Osteoblast (primary cell): Measurements from ENCODE around the gene KLK5. TPM values are rescaled to one million over a fixed set of nuclear protein-coding genes. Genes with fewer than 3 reads are reported as not detected.
A peak's percentile ranks its signal among the peaks of the same experiment; 100 is the strongest.

Experiments used
- DNase-seq: peaks from one replicate; pipeline ENCODE4 v3.0.0; 2011; ENCODE audit warnings: low spot score, mixed read lengths; ENCODE audit not compliant: insufficient read length; ENCODE audit errors: missing footprints
- H2AFZ ChIP-seq: 2 replicates; pipeline ENCODE4 v1.6.0; 2011; ENCODE audit warnings: mild to moderate bottlenecking, low read length
- H3K27ac ChIP-seq: 2 replicates; pipeline ENCODE4 v1.5.1; 2011; ENCODE audit warnings: mild to moderate bottlenecking, low read depth, low read length, moderate library complexity
- H3K27me3 ChIP-seq: 2 replicates; pipeline ENCODE4 v1.6.0; 2012; ENCODE audit warnings: mild to moderate bottlenecking, control low read depth, inconsistent platforms, low read length, moderate library complexity; ENCODE audit not compliant: insufficient read depth
- H3K36me3 ChIP-seq: 2 replicates; pipeline ENCODE4 v1.5.1; 2011; ENCODE audit warnings: mild to moderate bottlenecking, low read length, control low read depth, moderate library complexity; ENCODE audit not compliant: insufficient read depth
- H3K4me1 ChIP-seq: 2 replicates; pipeline ENCODE4 v1.5.1; 2011; ENCODE audit warnings: mild to moderate bottlenecking, low read length, control low read depth, moderate library complexity; ENCODE audit not compliant: insufficient read depth
- H3K4me2 ChIP-seq: 2 replicates; pipeline ENCODE4 v1.6.0; 2011; ENCODE audit warnings: mild to moderate bottlenecking, low read length; ENCODE audit not compliant: insufficient read depth
- H3K4me3 ChIP-seq: fragments of 200-600 bp; sonication (generic); 3 replicates; pipeline ENCODE4 v1.5.1; 2012; ENCODE audit warnings: mild to moderate bottlenecking, low read length, inconsistent platforms; ENCODE audit not compliant: insufficient read depth
- H3K79me2 ChIP-seq: 2 replicates; pipeline ENCODE4 v1.6.0; 2012; ENCODE audit warnings: mild to moderate bottlenecking, low read length, control low read depth, inconsistent platforms; ENCODE audit not compliant: insufficient read depth
- H3K9me3 ChIP-seq: 2 replicates; pipeline ENCODE4 v1.5.1; 2011; ENCODE audit warnings: low read depth, low read length, control low read depth
- H4K20me1 ChIP-seq: 2 replicates; pipeline ENCODE4 v1.6.0; 2012; ENCODE audit warnings: mild to moderate bottlenecking, low read length, control low read depth; ENCODE audit not compliant: insufficient read depth
- total RNA-seq: library from RNA; depleted of rRNA; stranded (reverse); fragments of >200 nt; gene quantifications from 2 replicates; pipeline ENCODE4 v1.2.3, GENCODE V29; 2012
- TF ChIP-seq, protein P1 (sequence below): IDR thresholded peaks from 2 replicates; pipeline ENCODE4 v1.5.1; 2011; ENCODE audit warnings: mild to moderate bottlenecking, low read depth, low read length, moderate library complexity; ENCODE audit errors: extremely low read depth

The KLK5 gene
- total RNA-seq, 1 donor: not detected

DNA sequence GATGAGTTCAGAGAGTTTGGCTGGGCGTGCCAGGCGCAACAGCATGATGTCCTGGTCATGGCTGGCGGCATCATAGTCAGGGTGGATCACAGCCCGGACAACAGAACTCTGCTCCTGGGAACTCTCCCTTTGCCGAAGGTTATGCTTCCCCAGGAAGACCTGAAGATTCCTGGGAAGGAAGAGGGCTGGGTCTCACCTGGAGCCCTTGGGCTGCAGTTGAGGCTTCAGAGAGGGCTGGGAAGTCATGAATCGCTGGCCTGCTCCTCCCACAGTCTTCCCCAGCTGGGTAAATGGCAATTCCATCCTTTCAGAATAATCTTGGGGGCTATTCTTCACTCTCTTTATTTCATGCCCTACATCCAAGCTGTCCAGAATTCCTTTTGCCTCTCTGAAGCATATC lies 10.5 kb upstream of the KLK5 start:
- H3K9me3 ChIP-seq: no peaks in the 10 kb centered on the region
- no peak overlapping the region for H3K4me3 ChIP-seq
- H3K27me3 ChIP-seq: peaks cover 4% of the 10 kb centered on the region
- no peaks in the 10 kb centered on the region for H3K79me2 ChIP-seq
- no peaks in the 10 kb centered on the region for H4K20me1 ChIP-seq
- no peaks in the 10 kb centered on the region for H3K36me3 ChIP-seq
- no peak for DNase-seq
- no peaks in the 10 kb centered on the region for H3K4me1 ChIP-seq
- TF ChIP-seq, protein P1, sequence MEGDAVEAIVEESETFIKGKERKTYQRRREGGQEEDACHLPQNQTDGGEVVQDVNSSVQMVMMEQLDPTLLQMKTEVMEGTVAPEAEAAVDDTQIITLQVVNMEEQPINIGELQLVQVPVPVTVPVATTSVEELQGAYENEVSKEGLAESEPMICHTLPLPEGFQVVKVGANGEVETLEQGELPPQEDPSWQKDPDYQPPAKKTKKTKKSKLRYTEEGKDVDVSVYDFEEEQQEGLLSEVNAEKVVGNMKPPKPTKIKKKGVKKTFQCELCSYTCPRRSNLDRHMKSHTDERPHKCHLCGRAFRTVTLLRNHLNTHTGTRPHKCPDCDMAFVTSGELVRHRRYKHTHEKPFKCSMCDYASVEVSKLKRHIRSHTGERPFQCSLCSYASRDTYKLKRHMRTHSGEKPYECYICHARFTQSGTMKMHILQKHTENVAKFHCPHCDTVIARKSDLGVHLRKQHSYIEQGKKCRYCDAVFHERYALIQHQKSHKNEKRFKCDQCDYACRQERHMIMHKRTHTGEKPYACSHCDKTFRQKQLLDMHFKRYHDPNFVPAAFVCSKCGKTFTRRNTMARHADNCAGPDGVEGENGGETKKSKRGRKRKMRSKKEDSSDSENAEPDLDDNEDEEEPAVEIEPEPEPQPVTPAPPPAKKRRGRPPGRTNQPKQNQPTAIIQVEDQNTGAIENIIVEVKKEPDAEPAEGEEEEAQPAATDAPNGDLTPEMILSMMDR: no peak
- no peak overlapping the region for H2AFZ ChIP-seq
- no peak overlapping the region for H3K4me2 ChIP-seq
- H3K27ac ChIP-seq: no peak overlapping the region

- Histone ChIP-seq H4K20me1 (no peaks in the 10 kb centered on the region), H3K27me3 (peaks cover 4% of the 10 kb centered on the region), H3K4me3 (no peak overlapping the region), H3K36me3 (no peaks in the 10 kb centered on the region), H3K4me2 (no peak overlapping the region), H3K79me2 (no peaks in the 10 kb centered on the region), H3K4me1 (no peaks in the 10 kb centered on the region), H2AFZ (no peak overlapping the region), H3K27ac (no peak overlapping the region), H3K9me3 (no peaks in the 10 kb centered on the region)
- TF ChIP-seq, protein P1: no peak
- DNase-seq: no peak
These were observed 9.4 kb upstream of the KLK5 start for GRCh38 chr19:50962245-50962644.

DNA sequence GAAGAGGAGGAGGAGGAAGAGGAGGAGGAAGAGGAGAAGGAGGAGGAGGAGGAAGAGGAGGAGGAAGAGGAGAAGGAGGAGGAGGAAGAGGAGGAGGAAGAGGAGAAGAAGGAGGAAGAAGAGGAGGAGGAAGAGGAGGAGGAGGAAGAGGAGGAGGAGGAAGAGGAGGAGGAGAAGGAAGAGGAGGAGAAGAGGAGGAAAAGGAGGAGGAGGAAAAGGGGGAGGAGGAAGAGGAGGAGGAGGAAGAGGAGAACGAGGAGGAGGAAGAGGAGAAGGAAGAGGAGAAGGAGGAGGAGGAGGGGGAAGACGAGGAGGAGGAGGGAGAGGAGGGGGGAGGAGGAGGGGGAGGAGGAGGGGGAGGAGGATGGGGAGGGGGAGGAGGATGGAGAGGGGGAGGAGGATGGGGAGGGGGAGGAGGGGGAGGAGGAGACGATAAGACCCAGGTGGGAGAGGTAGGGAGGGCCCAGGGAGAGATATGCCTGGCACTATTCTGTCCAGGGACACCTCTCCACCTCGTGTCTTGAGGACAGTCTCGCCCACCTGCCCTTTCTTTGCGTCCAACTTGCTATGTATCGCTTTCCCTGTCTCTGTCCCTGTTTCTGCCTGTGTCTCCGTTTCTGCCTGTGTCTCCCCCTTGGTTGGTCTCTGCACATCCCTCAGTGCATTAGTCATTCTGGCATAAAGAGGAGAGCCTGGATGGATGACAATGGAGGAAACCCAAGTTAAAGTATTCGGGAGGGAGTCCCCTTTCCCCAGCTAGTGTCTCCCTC lies 7.1 kb upstream of the KLK5 start:
- no peak overlapping the region for H3K4me2 ChIP-seq
- H3K4me3 ChIP-seq: no peak overlapping the region
- H3K4me1 ChIP-seq: no peaks in the 10 kb centered on the region
- no peaks in the 10 kb centered on the region for H3K36me3 ChIP-seq
- H3K27ac ChIP-seq: no peak overlapping the region
- no peaks in the 10 kb centered on the region for H3K9me3 ChIP-seq
- H2AFZ ChIP-seq: no peak overlapping the region
- TF ChIP-seq, protein P1: no peak
- no peaks in the 10 kb centered on the region for H3K79me2 ChIP-seq
- H4K20me1 ChIP-seq: no peaks in the 10 kb centered on the region
- no peaks in the 10 kb centered on the region for H3K27me3 ChIP-seq
- DNase-seq: no peak

GRCh38 chr19:50957587-50957986 lies 4.7 kb upstream of the KLK5 start:
- no peaks in the 10 kb centered on the region for H3K79me2 ChIP-seq
- no peaks in the 10 kb centered on the region for H3K36me3 ChIP-seq
- H3K9me3 ChIP-seq: no peaks in the 10 kb centered on the region
- peak; percentile 66 for DNase-seq
- no peak overlapping the region for H3K4me3 ChIP-seq
- no peaks in the 10 kb centered on the region for H3K4me1 ChIP-seq
- H3K27me3 ChIP-seq: no peaks in the 10 kb centered on the region
- TF ChIP-seq, protein P1: no peak
- H3K4me2 ChIP-seq: no peak overlapping the region
- H2AFZ ChIP-seq: no peak overlapping the region
- no peaks in the 10 kb centered on the region for H4K20me1 ChIP-seq
- H3K27ac ChIP-seq: no peak overlapping the region
